Panc1 (cell line): ENCODE data around the gene UROC1. TPM values are rescaled to one million over a fixed set of nuclear protein-coding genes. Genes with fewer than 3 reads are reported as not detected.
A peak's percentile ranks its signal among the peaks of the same experiment; 100 is the strongest.

Experiments
- ATAC-seq: fragments of 200-7000 bp; cut with Tn5 transposase; 2 replicates; pipeline ENCODE4 v1.9.1; 2020; ENCODE audit warnings: mild to moderate bottlenecking, moderate library complexity
- BruUV-seq: library from RNA; stranded (reverse); fragments of 400-500 nt; replicated peaks from 2 replicates; lab custom pipeline; 2021; lab: Mats Ljungman, UMichigan
- CTCF ChIA-PET: fragments of 300-600 bp; sonication (Branson Sonifier 250); formaldehyde crosslinking; loops from one replicate; lab custom pipeline; 2022; ENCODE audit warnings: antibody characterized with exemption; lab: Charles Lee
- POLR2A ChIA-PET: fragments of 300-600 bp; sonication (Branson Sonifier 250); formaldehyde crosslinking; loops from one replicate; lab custom pipeline; 2022; ENCODE audit warnings: antibody characterized with exemption; lab: Charles Lee
- DNase-seq: peaks from one replicate; pipeline ENCODE4 v3.0.0-alpha.2; 2010; ENCODE audit warnings: low read depth, low spot score
- H3K27ac ChIP-seq: 2 replicates; pipeline ENCODE4 v1.5.1; 2011; ENCODE audit warnings: mild to moderate bottlenecking, low read length, inconsistent platforms
- H3K27me3 ChIP-seq: fragments of 200-500 bp; sonication (Bioruptor generic); 2 replicates; pipeline ENCODE4 v1.6.0; 2014; ENCODE audit warnings: low read length, inconsistent platforms; ENCODE audit not compliant: control insufficient read depth, insufficient read depth
- H3K36me3 ChIP-seq: fragments of 200-500 bp; sonication (Bioruptor generic); 2 replicates; pipeline ENCODE4 v1.5.1; 2014; ENCODE audit warnings: inconsistent platforms, mild to moderate bottlenecking, low read length, moderate library complexity; ENCODE audit not compliant: control insufficient read depth, insufficient read depth
- H3K4me1 ChIP-seq: 2 replicates; pipeline ENCODE4 v1.5.1; 2011; ENCODE audit warnings: inconsistent platforms, mild to moderate bottlenecking, low read length, moderate library complexity; ENCODE audit not compliant: control insufficient read depth, insufficient read depth
- H3K4me3 ChIP-seq, 2 experiments: 2 replicates each; pipeline ENCODE4 v1.5.1; 2011 to 2012; ENCODE audit warnings: low read depth in 2 of 2, low read length in 2 of 2, mild to moderate bottlenecking in 2 of 2, inconsistent platforms in 1 of 2, moderate library complexity in 1 of 2
- H3K9me3 ChIP-seq: fragments of 200-500 bp; sonication (Bioruptor generic); 2 replicates; pipeline ENCODE4 v1.5.1; 2014; ENCODE audit warnings: low read depth, mild to moderate bottlenecking, inconsistent platforms, low read length, moderate library complexity; ENCODE audit not compliant: control insufficient read depth, insufficient read depth
- POLR2AphosphoS5 ChIP-seq: IDR thresholded peaks from 2 replicates; pipeline ENCODE4 v1.6.1; 2012; ENCODE audit warnings: mild to moderate bottlenecking, low read depth, low read length, moderate library complexity
- REST ChIP-seq, 2 experiments: IDR thresholded peaks; 2 replicates each; pipeline ENCODE4 v1.6.1; 2011 to 2012; ENCODE audit warnings: low read depth in 2 of 2, control low read depth in 1 of 2, low read length in 1 of 2, mild to moderate bottlenecking in 1 of 2, moderate library complexity in 1 of 2; ENCODE audit not compliant: insufficient read depth in 1 of 2
- SIN3A ChIP-seq: IDR thresholded peaks from 2 replicates; pipeline ENCODE4 v1.6.1; 2012; ENCODE audit warnings: low read depth, mild to moderate bottlenecking, low read length, moderate library complexity, borderline replicate concordance; ENCODE audit not compliant: insufficient read depth
- TCF7L2 ChIP-seq: IDR thresholded peaks from 2 replicates; pipeline ENCODE4 v1.6.1; 2011; ENCODE audit warnings: mild to moderate bottlenecking, low read depth, low read length, inconsistent platforms
- in situ Hi-C: cut with HindIII; loops from 2 replicates; pipeline ENCODE4 v1.10.0; 2016; ENCODE audit warnings: low sequenced_read_pairs, low pct_unique_long_range_greater_than_20kb
- intact Hi-C: fragments of 100-400 bp; cut with micrococcal nuclease; formaldehyde crosslinking; loops from one replicate; pipeline ENCODE4 v1.10.0; 2022; ENCODE audit not compliant: unreplicated experiment
- total RNA-seq: library from RNA; stranded (reverse); gene quantifications from one replicate; pipeline ENCODE4 v1.2.1, GENCODE V29; 2021; ENCODE audit not compliant: unreplicated experiment
- TF ChIP-seq, protein P1 (sequence below): fragments of 450-650 bp; IDR thresholded peaks from 2 replicates; pipeline ENCODE4 v1.5.1; 2017; ENCODE audit warnings: mild to moderate bottlenecking

UROC1 gene
- total RNA-seq, 1 experiment from 2014 or later = not detected

- intact Hi-C loops (no loop called here), in situ Hi-C loops (no loop called here)
- POLR2A ChIA-PET = no interaction called here
- Histone ChIP-seq H3K4me3 (peak overlapping the region; percentile 75 to 89), H3K4me1 (peaks cover 22% of the 10 kb centered on the region), H3K27ac (peak overlapping the region; percentile 82), H3K9me3 (no peaks in the 10 kb centered on the region), H3K27me3 (no peaks in the 10 kb centered on the region), H3K36me3 (peaks cover 22% of the 10 kb centered on the region)
- TF ChIP-seq SIN3A (no peak), POLR2AphosphoS5 (no peak), TCF7L2 (no peak), REST (IDR thresholded peaks at IDR 0.05; ENCODE audit: insufficient read depth in 1 of 2, low read depth in 2 of 2, low read length in 1 of 2) (no peak)
- TF ChIP-seq, protein P1, sequence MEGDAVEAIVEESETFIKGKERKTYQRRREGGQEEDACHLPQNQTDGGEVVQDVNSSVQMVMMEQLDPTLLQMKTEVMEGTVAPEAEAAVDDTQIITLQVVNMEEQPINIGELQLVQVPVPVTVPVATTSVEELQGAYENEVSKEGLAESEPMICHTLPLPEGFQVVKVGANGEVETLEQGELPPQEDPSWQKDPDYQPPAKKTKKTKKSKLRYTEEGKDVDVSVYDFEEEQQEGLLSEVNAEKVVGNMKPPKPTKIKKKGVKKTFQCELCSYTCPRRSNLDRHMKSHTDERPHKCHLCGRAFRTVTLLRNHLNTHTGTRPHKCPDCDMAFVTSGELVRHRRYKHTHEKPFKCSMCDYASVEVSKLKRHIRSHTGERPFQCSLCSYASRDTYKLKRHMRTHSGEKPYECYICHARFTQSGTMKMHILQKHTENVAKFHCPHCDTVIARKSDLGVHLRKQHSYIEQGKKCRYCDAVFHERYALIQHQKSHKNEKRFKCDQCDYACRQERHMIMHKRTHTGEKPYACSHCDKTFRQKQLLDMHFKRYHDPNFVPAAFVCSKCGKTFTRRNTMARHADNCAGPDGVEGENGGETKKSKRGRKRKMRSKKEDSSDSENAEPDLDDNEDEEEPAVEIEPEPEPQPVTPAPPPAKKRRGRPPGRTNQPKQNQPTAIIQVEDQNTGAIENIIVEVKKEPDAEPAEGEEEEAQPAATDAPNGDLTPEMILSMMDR = no peak
- no peak for DNase-seq
- ATAC-seq = peak; percentile 9
- CTCF ChIA-PET = interaction anchor here (1.2 kb wide), 1 partner anchor 46 kb away, joined by 12 read pairs; no protein-coding TSS in a partner anchor
- BruUV-seq = no TSS peak
Measured at GRCh38 chr3:126474498-126475412, 42.8 kb downstream of the UROC1 start.

DNA sequence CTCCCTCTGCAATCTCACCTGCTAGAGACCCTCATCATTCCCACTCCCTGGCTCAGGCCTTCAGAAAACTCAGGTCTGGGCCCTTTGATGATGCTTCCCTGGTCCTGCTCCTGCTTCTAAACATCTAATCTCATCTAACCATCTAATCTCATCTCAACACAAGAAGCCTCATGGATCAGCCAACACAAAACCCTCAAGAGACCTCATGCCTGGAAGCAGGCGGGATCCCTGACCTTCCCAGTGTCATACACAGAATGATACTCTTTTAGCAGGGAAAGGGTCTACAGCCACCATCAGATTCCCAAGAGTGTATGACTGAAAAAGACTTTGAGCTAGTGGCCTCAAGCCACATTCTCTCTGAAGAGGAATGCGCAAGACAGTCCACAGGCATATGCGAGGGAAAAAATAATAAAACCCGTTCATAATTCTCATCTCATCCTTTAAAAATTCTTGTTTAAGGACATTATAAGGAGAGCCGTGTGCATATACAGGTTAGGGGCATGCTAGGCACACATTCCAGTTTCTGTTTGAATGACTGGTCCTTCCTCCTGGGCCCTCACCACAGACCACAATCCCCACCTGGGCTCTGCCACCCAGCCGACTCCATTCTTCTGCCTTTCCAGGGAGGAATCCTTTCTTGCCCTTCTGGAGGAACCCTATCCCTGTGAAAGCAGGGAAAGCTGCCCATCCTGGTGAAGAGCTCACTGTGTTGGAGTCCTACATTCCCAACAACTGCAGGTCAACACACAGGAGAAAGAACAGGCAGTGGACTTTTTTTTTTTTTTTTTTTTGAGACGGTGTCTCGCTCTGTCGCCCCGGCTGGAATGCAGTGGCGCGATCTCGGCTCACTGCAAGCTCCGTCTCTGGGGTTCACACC lies 44.0 kb downstream of the UROC1 start:
- ChIA-PET POLR2A (no interaction called here), CTCF (interaction anchor here (1.2 kb wide), 1 partner anchor 48 kb away, joined by 12 read pairs; no protein-coding TSS in a partner anchor)
- intact Hi-C loops = no loop called here
- Histone ChIP-seq H3K36me3 (peaks cover 22% of the 10 kb centered on the region), H3K4me3 (peak overlapping the region; percentile 75 to 89), H3K27me3 (no peaks in the 10 kb centered on the region), H3K4me1 (peaks cover 22% of the 10 kb centered on the region), H3K27ac (peak overlapping the region; percentile 53), H3K9me3 (no peaks in the 10 kb centered on the region)
- in situ Hi-C loops = no loop called here
- no peak for DNase-seq
- no peak for TF ChIP-seq TCF7L2
- TF ChIP-seq, protein P1 = no peak
- no peak for TF ChIP-seq POLR2AphosphoS5
- TF ChIP-seq REST (IDR thresholded peaks at IDR 0.05; ENCODE audit: insufficient read depth in 1 of 2, low read depth in 2 of 2, low read length in 1 of 2) = no peak
- TF ChIP-seq SIN3A = no peak
- no peak for ATAC-seq
- TSS peak; percentile 72 for BruUV-seq
